GM13976 (cell line): ENCODE measurements around the gene DAAM1.

ENCODE experiments used
- DNase-seq: peaks from one replicate; pipeline ENCODE4 v3.0.0; 2012; ENCODE audit warnings: low spot score
- in situ Hi-C: fragments of 300-500 bp; cut with MboI; formaldehyde crosslinking; loops from one replicate; pipeline ENCODE4 v1.12.0; 2022; ENCODE audit warnings: low sequenced_read_pairs, mixed read lengths, inconsistent platforms; ENCODE audit not compliant: unreplicated experiment
- TF ChIP-seq, protein P1 (sequence below): IDR thresholded peaks from 2 replicates; pipeline ENCODE4 v1.5.1; 2012; ENCODE audit warnings: borderline replicate concordance, mild to moderate bottlenecking; ENCODE audit not compliant: insufficient read depth; ENCODE audit errors: extremely low read depth, missing control alignments, control extremely low read depth

DAAM1 gene

DNA sequence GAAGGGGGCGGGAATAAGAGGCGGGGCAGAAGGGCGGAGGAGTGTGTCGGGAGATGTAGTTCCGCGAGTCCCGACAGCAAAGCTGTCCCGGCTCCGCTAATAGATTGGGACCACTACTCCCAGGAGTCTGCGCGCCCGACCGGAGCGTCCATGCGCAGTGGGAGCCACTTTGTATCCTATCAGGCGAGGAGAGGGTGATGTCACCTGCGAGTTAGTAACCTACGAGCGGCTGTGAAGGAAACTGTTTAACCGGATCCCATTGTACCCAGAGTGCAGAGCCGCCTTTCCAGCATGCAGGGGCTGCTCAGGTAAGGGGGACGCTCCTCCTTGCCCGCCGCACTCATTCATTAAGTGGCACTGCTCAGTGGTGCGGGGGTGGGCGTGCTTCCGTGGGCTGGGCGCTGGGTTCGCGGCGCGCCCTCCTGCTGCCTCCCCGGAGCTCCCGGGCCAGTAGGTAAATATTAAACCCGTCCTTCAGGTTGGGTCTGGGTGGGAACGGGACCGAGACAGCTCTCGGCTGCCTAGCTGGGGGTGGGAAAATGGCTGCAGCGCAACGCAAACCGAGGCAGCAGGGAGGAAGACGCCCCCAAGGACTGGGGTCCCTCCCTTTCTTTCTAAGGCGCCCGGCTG, at the start of gene DAAM1:
TSS of gene DAAM1 (plus strand) at position 207 of the 630 bp plus-strand sequence. CDS start 74,811 bp downstream, outside the sequence.
- in situ Hi-C loops: no loop called here
- DNase-seq: peak; percentile 93
- TF ChIP-seq, protein P1, sequence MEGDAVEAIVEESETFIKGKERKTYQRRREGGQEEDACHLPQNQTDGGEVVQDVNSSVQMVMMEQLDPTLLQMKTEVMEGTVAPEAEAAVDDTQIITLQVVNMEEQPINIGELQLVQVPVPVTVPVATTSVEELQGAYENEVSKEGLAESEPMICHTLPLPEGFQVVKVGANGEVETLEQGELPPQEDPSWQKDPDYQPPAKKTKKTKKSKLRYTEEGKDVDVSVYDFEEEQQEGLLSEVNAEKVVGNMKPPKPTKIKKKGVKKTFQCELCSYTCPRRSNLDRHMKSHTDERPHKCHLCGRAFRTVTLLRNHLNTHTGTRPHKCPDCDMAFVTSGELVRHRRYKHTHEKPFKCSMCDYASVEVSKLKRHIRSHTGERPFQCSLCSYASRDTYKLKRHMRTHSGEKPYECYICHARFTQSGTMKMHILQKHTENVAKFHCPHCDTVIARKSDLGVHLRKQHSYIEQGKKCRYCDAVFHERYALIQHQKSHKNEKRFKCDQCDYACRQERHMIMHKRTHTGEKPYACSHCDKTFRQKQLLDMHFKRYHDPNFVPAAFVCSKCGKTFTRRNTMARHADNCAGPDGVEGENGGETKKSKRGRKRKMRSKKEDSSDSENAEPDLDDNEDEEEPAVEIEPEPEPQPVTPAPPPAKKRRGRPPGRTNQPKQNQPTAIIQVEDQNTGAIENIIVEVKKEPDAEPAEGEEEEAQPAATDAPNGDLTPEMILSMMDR: no peak

DNA sequence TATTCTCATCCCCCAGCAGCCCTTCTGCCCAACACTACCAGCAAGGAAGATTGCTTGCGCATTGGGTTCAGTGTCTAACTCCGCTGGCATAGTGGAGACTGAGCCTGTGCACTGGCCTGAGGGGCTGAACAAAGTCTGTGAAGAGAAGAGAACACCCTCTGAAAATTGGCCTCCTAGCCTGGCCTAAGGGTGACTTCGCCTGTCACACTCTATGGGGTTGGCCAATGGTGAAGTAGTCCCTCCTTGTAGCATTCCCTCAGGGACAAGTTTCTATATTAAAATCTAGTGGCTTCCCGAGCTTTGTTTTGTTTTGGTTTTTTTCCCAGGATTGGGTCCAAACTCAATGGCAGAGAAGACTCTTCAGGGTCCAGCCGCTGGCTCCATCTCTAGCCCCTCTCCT, 49.1 kb upstream of the DAAM1 start:
- in situ Hi-C loops: no loop called here

DNA sequence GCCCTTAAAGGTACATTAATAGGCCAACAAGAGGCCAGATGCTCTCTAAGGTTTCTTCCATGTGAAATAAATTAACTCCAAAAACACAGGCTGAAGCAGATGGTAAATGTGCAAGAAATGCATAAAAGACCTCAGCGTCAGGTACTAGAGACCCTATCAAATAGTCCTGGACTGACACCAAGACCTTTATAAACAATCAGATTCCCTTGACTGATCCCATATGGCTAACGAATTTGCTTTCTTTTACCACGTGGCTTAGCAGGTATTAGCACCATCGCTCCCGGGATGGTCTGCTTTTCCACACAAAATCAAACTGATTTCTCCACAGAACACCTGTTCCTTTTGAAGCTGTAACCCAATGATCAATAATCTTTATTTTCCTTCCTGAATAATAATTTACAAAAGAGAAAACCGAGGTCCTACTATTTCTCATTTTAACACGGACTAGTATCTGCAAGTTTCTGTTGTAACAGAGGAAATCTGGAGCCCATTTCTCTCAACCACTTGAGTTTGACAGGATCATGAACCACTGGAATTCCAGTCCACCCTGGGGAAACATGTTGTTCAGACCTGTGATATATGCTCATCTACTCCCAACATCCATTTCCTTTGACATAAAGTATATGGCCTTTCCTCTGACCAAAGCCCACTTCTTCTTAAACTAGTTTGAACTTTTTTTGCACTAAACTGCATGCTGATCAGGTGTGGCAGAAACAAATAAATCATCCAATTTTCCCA, 48.2 kb upstream of the DAAM1 start:
- in situ Hi-C loops: no loop called here
- TF ChIP-seq, protein P1: no peak
- DNase-seq: no peak

More for the DNA sequence above, 49.1 kb upstream of the DAAM1 start:
- TF ChIP-seq, protein P1: no peak
- no peak for DNase-seq

DNA sequence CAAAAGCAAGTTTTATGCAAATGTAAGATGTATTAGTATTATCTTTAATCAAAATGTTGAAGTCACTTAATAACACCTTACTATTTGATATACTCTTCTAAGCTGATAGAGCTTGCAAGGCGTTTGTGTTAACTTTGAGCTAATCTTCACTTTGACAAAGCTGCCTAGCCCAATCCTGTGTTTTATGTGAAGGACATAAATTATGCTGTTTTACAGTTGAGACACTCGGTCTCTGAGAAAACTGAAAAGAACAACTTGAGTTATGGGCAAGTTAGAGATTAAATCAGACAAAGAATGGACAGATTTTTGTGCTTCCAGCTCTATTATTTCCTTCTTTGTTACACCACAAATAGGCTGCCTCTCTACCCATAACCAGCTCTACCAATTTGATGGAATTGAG, 42.0 kb upstream of the DAAM1 start:
- TF ChIP-seq, protein P1: no peak
- no peak for DNase-seq
- in situ Hi-C loops: no loop called here

DNA sequence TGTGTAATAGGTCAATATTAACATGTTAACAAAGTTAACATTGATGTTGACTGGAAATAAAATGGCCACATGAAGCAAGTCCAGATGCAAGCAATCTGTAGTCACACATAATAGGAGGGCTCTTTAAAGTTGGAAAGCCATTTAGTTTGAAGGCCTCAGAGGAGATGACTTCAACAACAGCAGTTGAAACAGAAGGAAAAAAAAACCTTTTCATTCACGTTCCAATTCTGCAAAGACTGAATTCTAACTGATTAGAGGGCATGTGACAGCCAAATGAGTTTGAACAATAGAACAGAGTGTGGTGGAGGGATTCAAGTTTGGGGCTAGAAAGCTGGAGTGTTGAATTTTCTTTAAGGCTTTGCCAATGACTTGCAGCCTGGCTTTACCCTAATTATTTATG, 41.5 kb upstream of the DAAM1 start:
- in situ Hi-C loops: no loop called here
- TF ChIP-seq, protein P1: no peak
- no peak for DNase-seq

DNA sequence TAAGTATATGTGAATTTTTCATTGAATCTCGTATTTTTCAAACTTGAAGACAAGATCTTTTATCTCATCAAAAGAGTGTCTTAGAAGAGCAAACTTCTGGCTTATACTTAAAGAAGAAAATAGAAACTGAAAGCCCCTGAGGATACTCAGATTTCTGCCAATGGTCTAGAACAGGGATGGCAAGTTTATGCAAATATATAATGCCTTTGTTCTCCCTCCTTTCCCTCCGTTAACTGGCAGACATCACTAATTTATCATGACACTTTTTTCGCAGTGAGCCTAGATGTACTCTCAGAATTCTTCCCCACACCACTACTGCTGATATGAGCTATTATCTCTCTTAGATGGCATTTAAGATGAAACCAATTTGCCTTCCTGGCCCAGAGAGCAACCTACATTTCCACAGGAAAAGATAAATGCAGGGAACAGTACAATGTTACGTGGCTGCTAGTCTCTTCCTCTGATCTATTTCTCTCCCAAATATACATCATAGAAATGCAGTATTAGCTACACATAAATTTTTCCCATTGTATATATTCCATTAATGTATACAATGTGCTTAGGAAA, 40.0 kb upstream of the DAAM1 start:
- TF ChIP-seq, protein P1: no peak
- DNase-seq: no peak

More for the DNA sequence above, 40.0 kb upstream of the DAAM1 start:
- in situ Hi-C loops: no loop called here
